ENCODE data around the gene CDKN1C. TPM values are rescaled to one million over a fixed set of nuclear protein-coding genes. Genes with fewer than 3 reads are reported as not detected.

Gene CDKN1C
- total and polyA plus RNA-seq, 2 donors: 13.1 to 23.8 TPM

DNA sequence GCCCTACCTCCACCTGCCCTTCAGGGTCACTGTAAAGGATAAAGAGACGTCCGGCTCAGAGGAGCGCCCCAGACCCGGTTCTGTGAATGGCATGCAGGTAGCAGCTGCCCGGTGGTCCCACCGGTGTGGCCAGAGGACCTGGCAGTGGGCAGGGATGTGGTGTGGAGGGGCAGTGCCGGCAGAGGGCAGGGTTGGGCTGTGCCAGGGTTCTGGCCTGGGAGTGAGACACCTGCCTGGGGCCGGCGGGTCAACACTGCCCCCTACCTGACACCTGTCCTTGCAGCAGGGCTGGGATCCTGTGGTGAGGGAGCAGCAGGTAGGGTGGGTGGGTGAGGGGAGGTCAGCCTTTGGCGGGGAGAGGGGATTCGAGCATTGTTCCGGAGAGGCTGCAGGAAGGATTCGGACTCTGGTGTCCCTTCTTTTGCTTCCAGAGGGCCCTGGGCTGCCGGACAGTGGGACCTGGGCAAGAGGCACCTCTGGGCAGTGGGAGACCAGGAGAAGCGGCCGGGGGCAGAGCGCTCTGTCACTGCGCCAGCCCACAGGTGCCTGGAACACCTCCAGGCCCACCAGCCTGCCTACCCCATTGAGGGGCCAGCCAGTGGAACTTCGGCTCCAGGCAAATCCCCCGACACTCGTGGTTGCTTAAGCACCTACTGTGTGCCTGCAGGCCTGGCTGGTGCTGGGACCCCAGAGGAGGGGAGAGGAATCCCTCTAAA lies 45.3 kb upstream of the CDKN1C start:
- no peak overlapping the region for H3K27ac ChIP-seq (ENCODE audit: low read depth in 1 of 2, low read length in 1 of 2)
- no peaks in the 10 kb centered on the region for H3K36me3 ChIP-seq (ENCODE audit: control insufficient read depth in 2 of 2, insufficient read depth in 2 of 2, low read length in 1 of 2)
- peaks cover 53 to 74% of the 10 kb centered on the region in 2 donors for H3K27me3 ChIP-seq (ENCODE audit: control insufficient read depth in 2 of 2, insufficient read depth in 1 of 2, low read length in 1 of 2)
- 58% methylated on average over 21 of the region's 21 CpGs for WGBS
- DNase-seq (ENCODE audit: low read depth in 6 of 9, low spot score in 9 of 9): no peak
- no peak overlapping the region for H3K4me3 ChIP-seq (ENCODE audit: low read length in 2 of 2)
- H3K9me3 ChIP-seq (ENCODE audit: control insufficient read depth in 2 of 2, insufficient read depth in 1 of 2, low read length in 1 of 2): peaks cover 2 to 15% of the 10 kb centered on the region in 2 donors
- peaks cover 2 to 13% of the 10 kb centered on the region in 2 donors for H3K4me1 ChIP-seq (ENCODE audit: control insufficient read depth in 2 of 2, insufficient read depth in 2 of 2, low read length in 2 of 2)

DNA sequence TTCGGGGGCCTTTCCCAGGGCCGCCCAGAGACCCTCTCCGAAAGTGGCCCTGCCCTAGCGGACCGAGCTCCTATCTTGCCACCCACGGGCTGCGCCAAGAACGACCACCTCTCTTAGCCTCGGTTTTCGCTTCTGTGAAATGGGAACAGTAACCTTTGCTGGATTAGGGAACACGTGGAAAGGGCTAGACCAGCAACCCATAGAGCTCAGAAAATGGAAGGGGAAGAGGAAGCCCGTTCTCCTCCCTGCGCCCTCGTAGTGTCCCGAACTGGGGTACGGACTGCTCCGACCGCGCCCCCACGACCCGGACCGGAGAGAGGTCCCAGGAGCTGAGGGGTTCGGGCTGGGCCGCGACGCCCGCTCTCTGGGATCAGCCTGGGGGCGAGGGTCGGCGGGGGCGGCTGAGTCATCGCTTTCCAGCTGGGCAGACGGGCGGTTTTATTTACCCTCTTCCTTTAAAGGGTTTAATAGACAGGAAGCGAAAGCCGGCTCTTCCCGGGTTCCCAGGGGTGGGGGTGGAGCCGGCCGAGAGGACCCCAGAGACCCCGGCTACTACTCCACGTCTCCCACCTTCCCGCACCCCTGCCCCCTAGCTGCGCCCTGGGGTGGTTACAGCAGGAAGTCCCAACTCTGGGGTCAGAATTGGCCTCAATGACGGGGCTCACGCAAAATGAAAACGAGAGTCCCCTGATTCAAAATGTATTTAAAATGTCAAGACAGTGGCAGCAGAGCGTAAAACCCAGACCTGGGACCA lies 44.6 kb upstream of the CDKN1C start:
- Histone ChIP-seq H3K36me3 (ENCODE audit: control insufficient read depth in 2 of 2, insufficient read depth in 2 of 2, low read length in 1 of 2) (no peaks in the 10 kb centered on the region), H3K4me1 (ENCODE audit: control insufficient read depth in 2 of 2, insufficient read depth in 2 of 2, low read length in 2 of 2) (peaks cover 2 to 13% of the 10 kb centered on the region in 2 donors), H3K27me3 (ENCODE audit: control insufficient read depth in 2 of 2, insufficient read depth in 1 of 2, low read length in 1 of 2) (peaks cover 53 to 76% of the 10 kb centered on the region in 2 donors), H3K9me3 (ENCODE audit: control insufficient read depth in 2 of 2, insufficient read depth in 1 of 2, low read length in 1 of 2) (peaks cover 2 to 15% of the 10 kb centered on the region in 2 donors), H3K27ac (ENCODE audit: low read depth in 1 of 2, low read length in 1 of 2) (no peak overlapping the region), H3K4me3 (ENCODE audit: low read length in 2 of 2) (peak overlapping the region in 1 of 2 donors; percentile 37)
- DNase-seq (ENCODE audit: low read depth in 6 of 9, low spot score in 9 of 9): no peak
- WGBS: 8% methylated on average over 47 of the region's 47 CpGs

DNA sequence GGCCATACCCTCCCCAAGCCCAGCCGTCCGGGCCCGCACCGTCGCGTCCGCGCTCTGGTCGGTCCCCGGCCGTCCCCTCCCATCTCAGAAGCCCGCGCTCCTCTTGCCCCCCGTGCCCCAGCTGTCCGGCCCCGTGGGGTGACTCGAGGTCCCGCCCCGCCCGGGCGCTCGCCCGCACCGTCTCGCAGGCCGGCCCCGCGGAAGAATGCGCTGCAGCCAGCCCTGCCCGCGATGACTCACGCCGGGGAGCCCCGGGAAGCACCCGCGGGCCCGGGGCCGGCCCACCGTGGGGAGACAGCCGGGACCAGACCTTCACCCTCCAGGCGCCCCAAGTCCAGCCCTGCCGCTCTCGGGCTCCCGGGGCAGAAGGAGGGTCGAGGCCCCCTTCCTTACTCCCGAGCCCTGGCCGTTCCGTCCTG lies 44.0 kb upstream of the CDKN1C start:
- Histone ChIP-seq H3K4me3 (ENCODE audit: low read length in 2 of 2) (peak overlapping the region in 1 of 2 donors; percentile 37), H3K9me3 (ENCODE audit: control insufficient read depth in 2 of 2, insufficient read depth in 1 of 2, low read length in 1 of 2) (peaks cover 2 to 15% of the 10 kb centered on the region in 2 donors), H3K27me3 (ENCODE audit: control insufficient read depth in 2 of 2, insufficient read depth in 1 of 2, low read length in 1 of 2) (peaks cover 53 to 77% of the 10 kb centered on the region in 2 donors), H3K27ac (ENCODE audit: low read depth in 1 of 2, low read length in 1 of 2) (no peak overlapping the region), H3K36me3 (ENCODE audit: control insufficient read depth in 2 of 2, insufficient read depth in 2 of 2, low read length in 1 of 2) (no peaks in the 10 kb centered on the region), H3K4me1 (ENCODE audit: control insufficient read depth in 2 of 2, insufficient read depth in 2 of 2, low read length in 2 of 2) (peaks cover 2 to 13% of the 10 kb centered on the region in 2 donors)
- DNase-seq (ENCODE audit: low read depth in 6 of 9, low spot score in 9 of 9): no peak
- WGBS: 3% methylated on average over 48 of the region's 48 CpGs

DNA sequence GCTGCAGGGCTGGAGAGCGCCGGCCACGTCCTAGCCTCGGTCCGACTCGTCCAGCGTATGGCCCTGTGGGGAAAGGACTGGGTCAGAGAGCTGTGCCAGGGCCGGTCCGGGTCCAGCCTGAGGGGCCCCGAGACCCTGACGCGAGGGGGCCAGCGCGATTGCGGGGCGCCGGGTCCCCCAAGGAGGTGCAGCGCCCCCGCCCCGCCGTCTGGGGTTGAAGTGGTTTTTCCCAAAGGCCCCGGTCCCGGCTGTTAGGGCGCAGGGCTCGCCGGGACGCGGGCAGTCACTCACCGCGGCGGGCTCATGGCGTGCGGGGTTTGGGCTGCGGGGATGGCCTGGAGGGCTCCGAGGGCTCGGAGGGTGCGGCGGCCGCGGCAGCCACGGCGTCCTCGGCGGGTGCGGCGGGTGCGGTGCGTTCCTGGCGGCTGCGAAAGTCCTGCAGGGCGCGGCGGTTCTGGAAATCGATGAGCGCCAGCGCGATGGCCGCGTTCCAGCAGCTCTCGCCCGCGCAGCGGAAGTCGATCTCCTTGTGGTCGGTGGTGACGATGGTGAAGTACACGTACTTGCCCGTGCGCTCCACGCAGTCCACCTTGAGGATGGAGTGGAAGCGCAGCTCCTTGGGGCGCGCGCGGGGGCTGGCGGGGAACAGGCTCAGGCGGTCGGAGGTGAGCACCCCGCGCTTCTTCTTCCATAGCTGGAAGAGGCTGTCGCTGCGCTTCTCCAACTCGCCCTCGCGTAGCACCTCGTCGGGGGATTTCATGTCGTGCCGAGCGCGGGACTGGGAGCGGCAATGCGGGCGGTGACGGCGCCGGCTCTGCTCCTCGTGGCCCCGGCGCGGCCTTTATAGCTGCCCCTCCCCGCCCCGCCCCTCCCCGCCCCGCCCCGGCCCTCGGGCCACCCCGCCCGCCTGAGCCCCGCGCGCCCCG lies 43.3 kb upstream of the CDKN1C start, which contains the start of gene PHLDA2:
TSS of gene PHLDA2 (minus strand) at position 816 of the 926 bp plus-strand sequence. CDS start at position 760, 56 bp downstream.
- DNase-seq (ENCODE audit: low read depth in 6 of 9, low spot score in 9 of 9): no peak
- Histone ChIP-seq H3K27ac (ENCODE audit: low read depth in 1 of 2, low read length in 1 of 2) (peak within 1 kb of the TSS in 1 of 2 donors; percentile 26), H3K4me1 (ENCODE audit: control insufficient read depth in 2 of 2, insufficient read depth in 2 of 2, low read length in 2 of 2) (peaks cover 2 to 13% of the 10 kb centered on the region in 2 donors), H3K36me3 (ENCODE audit: control insufficient read depth in 2 of 2, insufficient read depth in 2 of 2, low read length in 1 of 2) (no peaks in the 10 kb centered on the region), H3K4me3 (ENCODE audit: low read length in 2 of 2) (peak within 1 kb of the TSS in 1 of 2 donors; percentile 37), H3K27me3 (ENCODE audit: control insufficient read depth in 2 of 2, insufficient read depth in 1 of 2, low read length in 1 of 2) (peaks cover 53 to 83% of the 10 kb centered on the region in 2 donors), H3K9me3 (ENCODE audit: control insufficient read depth in 2 of 2, insufficient read depth in 1 of 2, low read length in 1 of 2) (peaks cover 2 to 15% of the 10 kb centered on the region in 2 donors)
- 2% methylated on average over 111 of the region's 113 CpGs for WGBS

DNA sequence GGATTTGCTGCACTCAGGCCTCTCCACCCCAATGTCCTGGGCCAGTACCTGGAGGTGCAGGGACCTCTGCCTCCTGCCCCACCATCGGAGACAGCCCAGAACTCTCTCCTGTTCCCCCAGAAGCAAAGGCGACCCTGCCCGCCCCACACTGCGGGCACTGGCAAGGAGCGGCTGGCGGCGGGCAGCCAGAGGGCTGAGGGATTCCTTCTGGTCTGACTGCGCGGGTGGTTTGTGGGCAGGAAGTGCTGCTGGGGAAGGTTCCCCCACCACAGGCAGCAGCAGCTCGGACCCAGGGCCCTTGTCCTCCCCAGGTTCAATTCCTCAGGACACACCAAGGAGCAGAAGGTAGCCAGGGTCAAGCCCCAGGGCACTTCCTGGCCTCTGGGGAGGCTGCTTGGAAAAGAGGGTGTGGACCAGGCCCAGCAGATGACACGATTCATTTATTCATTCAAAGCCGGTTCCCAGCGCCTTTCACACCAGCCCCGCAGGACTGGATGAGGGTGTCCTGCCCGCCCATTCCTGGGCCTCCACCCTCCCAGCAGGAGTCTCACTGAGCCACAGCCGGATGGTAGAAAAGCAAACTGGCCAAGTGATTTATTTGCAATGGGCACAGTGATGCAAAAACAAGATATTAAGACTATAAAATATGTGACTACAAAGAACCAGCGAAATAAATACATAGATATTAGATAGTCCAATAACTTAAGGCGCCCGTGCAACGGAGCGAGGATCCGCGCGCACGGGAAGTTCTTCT lies 42.5 kb upstream of the CDKN1C start:
- peaks cover 53 to 78% of the 10 kb centered on the region in 2 donors for H3K27me3 ChIP-seq (ENCODE audit: control insufficient read depth in 2 of 2, insufficient read depth in 1 of 2, low read length in 1 of 2)
- no peak overlapping the region for H3K4me3 ChIP-seq (ENCODE audit: low read length in 2 of 2)
- peaks cover 2 to 15% of the 10 kb centered on the region in 2 donors for H3K9me3 ChIP-seq (ENCODE audit: control insufficient read depth in 2 of 2, insufficient read depth in 1 of 2, low read length in 1 of 2)
- no peak overlapping the region for H3K27ac ChIP-seq (ENCODE audit: low read depth in 1 of 2, low read length in 1 of 2)
- no peaks in the 10 kb centered on the region for H3K36me3 ChIP-seq (ENCODE audit: control insufficient read depth in 2 of 2, insufficient read depth in 2 of 2, low read length in 1 of 2)
- 9% methylated on average over 25 of the region's 25 CpGs for whole genome bisulfite sequencing
- no peak for DNase-seq (ENCODE audit: low read depth in 6 of 9, low spot score in 9 of 9)
- peaks cover 2 to 11% of the 10 kb centered on the region in 2 donors for H3K4me1 ChIP-seq (ENCODE audit: control insufficient read depth in 2 of 2, insufficient read depth in 2 of 2, low read length in 2 of 2)

DNA sequence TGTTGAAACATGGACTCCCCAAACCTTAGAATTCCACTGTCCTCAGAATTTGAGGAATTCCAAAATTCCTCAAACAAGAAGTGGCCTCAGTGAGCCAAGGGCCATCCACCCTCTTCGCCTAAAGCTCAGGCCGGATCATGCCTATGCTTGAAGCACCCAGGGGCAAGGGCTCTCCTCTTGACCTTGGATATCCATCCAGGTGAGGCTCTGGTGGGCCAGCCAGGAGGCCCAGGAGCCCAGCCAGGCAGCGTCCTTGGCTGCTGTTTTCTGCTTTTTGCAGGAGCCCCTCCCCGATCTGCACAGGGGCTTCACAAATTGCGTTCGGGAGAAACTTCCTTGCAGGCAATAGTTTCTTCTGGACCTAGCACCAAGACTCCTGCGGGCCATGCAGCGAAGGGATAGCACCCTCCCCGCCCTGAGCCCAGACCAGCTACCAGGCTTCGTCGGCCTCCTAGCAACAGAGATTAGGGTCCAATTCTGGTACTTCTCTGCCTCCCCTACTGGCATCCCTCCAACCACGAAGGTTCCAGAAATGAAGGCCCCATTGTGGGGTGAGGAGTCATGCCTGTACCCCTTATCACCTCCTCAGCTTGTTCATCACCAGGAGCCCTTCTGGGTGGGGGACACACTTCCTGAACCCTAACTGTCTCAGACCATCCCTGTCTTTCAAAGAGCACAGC lies 41.7 kb upstream of the CDKN1C start:
- no peak for DNase-seq (ENCODE audit: low read depth in 6 of 9, low spot score in 9 of 9)
- no peak overlapping the region for H3K27ac ChIP-seq (ENCODE audit: low read depth in 1 of 2, low read length in 1 of 2)
- peaks cover 2 to 15% of the 10 kb centered on the region in 2 donors for H3K9me3 ChIP-seq (ENCODE audit: control insufficient read depth in 2 of 2, insufficient read depth in 1 of 2, low read length in 1 of 2)
- H3K27me3 ChIP-seq (ENCODE audit: control insufficient read depth in 2 of 2, insufficient read depth in 1 of 2, low read length in 1 of 2): peaks cover 53 to 70% of the 10 kb centered on the region in 2 donors
- no peak overlapping the region for H3K4me3 ChIP-seq (ENCODE audit: low read length in 2 of 2)
- no peaks in the 10 kb centered on the region for H3K36me3 ChIP-seq (ENCODE audit: control insufficient read depth in 2 of 2, insufficient read depth in 2 of 2, low read length in 1 of 2)
- WGBS: 93% methylated on average over 12 of the region's 12 CpGs
- peaks cover 2 to 10% of the 10 kb centered on the region in 2 donors for H3K4me1 ChIP-seq (ENCODE audit: control insufficient read depth in 2 of 2, insufficient read depth in 2 of 2, low read length in 2 of 2)

DNA sequence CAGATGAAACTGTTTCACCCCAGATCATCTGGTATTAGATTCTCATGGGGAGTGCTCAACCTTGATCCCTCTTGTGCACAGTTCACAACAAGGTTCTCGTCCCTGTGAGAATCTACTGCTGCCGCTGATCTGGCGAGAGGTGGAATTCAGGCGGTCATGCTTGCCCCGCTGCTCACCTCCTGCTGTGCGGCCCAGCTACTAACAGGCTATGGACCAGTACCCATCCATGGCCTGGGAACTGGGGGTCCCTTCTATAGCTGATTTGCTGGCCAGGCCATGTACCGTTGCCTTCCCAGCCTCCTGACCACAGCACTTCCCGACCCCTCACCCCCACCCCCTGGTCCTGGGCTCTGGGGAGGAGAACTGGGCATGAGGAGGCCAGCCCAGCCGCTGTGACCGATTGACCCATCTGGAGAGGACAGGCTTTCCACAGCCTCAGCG lies 41.1 kb upstream of the CDKN1C start:
- 98% methylated on average over 11 of the region's 11 CpGs for WGBS
- Histone ChIP-seq H3K27ac (ENCODE audit: low read depth in 1 of 2, low read length in 1 of 2) (no peak overlapping the region), H3K9me3 (ENCODE audit: control insufficient read depth in 2 of 2, insufficient read depth in 1 of 2, low read length in 1 of 2) (peaks cover 2 to 15% of the 10 kb centered on the region in 2 donors), H3K4me1 (ENCODE audit: control insufficient read depth in 2 of 2, insufficient read depth in 2 of 2, low read length in 2 of 2) (peaks cover 2 to 10% of the 10 kb centered on the region in 2 donors), H3K27me3 (ENCODE audit: control insufficient read depth in 2 of 2, insufficient read depth in 1 of 2, low read length in 1 of 2) (peaks cover 52 to 64% of the 10 kb centered on the region in 2 donors), H3K36me3 (ENCODE audit: control insufficient read depth in 2 of 2, insufficient read depth in 2 of 2, low read length in 1 of 2) (no peaks in the 10 kb centered on the region), H3K4me3 (ENCODE audit: low read length in 2 of 2) (no peak overlapping the region)
- no peak for DNase-seq (ENCODE audit: low read depth in 6 of 9, low spot score in 9 of 9)

Data from thymus (tissue), 11 donors.